ENCODE data around the gene CKLF.

- no peak for TF ChIP-seq CTCF (IDR thresholded peaks at IDR 0.05)
- no peak for TF ChIP-seq POLR2A (IDR thresholded peaks at IDR 0.05)
Observed at GRCh38 chr16:66503612-66504011, 48.8 kb upstream of the CKLF start.
